GM23248 (cell line): ENCODE data around the gene KCNAB1.

Experiments
- EZH2 ChIP-seq: fragments of 200-600 bp; sonication (generic); IDR thresholded peaks from 2 replicates; pipeline ENCODE4 v1.6.1; 2018; ENCODE audit warnings: antibody characterized with exemption, mild to moderate bottlenecking; ENCODE audit not compliant: insufficient read depth, poor library complexity, severe bottlenecking
- EZH2phosphoT487 ChIP-seq: fragments of 200-600 bp; sonication (generic); IDR thresholded peaks from 2 replicates; pipeline ENCODE4 v1.6.1; 2018; ENCODE audit warnings: antibody characterized with exemption, moderate library complexity, mild to moderate bottlenecking, low read depth; ENCODE audit not compliant: insufficient read depth

GRCh38 chr3:156563900-156564682 is 443.7 kb downstream of the KCNAB1 start:
- TF ChIP-seq EZH2phosphoT487 (no peak), EZH2 (no peak)
